RKO (cell line): Measurements from ENCODE around the gene SHISA6.

Experiments
- DNase-seq: peaks from one replicate; pipeline ENCODE4 v3.0.0-alpha.2; 2016; ENCODE audit warnings: low spot score

The SHISA6 gene

DNA sequence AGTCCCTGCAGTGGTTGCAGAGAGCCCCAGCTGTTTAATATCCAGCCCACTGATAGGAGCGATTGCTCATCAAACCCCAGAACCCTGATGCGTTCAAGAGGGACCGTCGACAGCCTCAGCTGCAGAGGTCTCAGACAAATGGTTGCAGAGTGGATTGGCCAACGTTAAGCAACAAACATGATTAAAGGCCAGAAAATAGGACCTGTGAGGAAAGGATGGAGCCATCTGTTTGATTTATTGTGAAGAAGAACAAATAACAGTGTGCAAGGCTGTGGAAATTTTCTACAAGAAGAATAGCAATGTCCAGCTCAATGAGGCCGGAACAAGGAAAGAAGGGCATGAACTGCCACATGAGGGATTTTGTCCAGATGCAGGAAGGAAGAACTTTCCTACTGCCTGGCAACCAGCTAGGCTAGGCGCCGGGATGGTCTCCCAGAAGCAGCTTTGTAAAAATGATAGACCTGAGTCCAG, 218.9 kb downstream of the SHISA6 start:
- no peak for DNase-seq

DNA sequence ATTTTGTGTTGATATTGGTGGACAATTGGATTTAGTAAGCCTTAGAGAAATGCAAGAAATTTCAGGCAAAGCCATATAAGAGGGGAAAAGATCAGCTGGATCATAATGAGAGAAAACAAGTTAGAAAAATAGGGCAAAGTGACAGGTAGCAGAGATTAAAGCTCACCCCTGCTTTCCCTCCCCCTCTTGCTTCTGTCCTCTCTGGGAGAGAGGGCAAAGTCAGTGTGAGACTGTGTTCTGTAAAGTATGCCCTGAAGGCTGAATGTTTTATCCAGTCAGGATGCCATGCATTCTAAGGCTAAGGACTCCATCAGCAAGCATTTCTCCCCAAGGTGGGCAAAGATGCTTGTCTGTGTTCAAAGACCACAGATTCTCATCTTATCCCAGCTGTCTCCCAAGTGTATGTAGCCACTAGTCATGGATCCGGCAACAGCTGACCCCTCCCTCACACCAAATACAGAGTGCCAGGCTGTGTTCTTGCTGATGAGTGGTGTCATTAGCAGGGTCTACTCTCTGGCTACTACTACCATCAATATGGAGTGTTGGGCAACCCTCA, 221.1 kb downstream of the SHISA6 start:
- DNase-seq, result no peak

DNA sequence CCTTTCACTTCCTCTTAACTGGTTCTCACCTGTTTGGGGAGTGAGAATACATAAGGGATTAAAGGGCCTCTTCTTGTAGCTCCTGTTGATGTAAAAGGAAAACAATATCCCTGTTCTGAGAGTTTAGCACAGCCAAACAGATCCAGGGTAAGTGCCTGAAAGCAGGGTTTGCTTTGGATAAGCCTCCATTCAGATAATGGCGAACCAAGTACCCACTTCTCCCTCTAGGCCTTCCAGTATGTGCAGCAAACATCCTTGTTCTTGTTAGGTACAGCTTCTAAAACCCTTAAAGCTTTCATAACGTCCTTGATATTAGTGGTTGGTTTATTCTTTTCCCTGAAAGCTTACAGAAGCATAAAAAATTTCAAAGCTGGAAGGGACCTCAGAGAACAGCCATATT, 226.6 kb downstream of the SHISA6 start:
- no peak for DNase-seq

DNA sequence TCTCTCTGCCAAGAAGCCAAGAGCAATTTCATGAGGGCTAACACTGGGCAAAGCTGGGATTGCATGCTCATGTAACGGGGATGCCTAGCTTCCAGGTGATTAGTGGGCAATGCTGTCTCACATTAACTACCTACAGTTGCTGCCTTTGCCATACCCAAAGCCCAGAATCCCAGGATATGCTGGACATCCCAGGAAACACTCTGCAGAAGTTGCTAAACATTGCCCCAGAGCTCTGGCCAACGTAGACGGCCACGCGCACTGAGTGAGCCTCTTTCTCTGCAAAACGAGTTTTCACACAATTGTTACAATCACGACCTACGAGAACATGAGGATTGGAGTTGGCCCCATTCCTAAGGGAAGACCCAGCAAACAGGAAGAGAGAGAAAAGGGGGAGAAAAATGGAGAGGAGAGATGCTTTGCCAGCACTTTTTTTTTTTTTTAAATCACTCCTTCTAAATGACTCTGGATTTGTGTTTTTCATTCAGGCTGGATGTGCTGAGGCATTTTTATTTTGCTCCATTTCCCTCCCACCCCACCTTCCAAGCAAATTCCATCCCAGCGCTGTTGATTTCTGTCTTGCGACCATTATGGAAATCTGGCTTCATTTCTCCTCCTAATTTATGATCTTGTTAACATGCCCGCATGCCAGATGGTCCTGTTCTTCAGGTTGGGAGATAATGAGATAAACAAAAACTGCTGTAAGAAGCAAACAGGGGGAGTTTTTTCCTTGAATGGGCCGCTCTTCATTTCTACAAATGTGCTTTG, 244.5 kb downstream of the SHISA6 start:
- no peak for DNase-seq

DNA sequence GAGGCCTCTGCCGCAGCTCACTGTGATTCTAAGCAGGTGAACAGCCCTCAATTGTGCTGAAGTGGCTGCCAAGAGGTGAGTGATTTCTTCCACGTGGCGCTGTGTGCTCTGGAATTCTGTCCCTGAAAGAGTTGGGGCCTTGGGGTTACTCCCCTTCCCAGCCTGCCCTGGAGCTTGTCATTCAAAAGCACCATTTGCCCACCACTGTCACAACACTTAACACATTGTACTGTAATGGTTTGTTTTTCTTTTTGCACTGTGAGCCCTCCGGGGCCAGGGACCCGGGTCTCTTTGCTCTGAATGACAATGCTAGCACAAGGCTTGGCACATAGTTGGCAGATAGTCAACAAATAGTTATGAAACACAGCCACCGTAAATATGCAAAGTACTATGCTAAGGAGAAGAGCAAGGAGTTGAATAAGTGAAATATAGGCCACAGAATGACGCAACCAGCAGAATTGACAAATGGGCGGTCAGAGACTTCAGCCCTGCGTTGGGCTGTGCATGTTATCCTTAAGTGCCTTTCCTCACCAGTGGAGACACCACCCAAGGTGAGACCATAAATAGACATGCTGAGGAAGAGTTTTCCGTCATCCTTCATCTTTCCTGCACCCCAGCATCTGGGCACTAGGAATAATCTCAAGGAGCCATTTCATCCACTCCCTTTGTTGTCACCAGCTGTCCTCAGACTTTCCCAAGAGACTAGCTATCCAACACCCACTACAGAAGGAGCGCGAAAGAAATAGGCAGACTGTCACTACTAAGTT, 245.3 kb downstream of the SHISA6 start:
- DNase-seq, result no peak

DNA sequence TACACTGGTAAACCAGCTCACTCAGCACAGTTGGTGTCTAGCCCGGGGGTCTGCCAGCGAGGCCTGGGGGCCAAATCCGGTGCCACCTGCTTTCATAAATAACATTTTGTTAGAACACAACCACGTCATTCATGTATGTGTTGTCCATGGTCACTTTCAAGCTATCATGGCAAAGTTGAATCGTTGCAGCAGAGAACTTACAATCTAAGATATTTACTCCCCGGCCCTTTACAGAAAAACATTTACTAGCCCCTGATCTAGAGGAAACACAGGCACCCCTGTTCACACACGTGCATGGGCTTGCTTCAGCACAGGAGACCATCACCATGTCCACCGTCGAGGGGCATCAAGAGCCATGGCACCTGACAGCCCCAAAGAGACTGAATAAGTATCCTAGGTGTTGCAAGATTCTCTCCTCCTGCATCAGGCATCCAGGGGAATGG, 245.9 kb downstream of the SHISA6 start:
- DNase-seq, result no peak

DNA sequence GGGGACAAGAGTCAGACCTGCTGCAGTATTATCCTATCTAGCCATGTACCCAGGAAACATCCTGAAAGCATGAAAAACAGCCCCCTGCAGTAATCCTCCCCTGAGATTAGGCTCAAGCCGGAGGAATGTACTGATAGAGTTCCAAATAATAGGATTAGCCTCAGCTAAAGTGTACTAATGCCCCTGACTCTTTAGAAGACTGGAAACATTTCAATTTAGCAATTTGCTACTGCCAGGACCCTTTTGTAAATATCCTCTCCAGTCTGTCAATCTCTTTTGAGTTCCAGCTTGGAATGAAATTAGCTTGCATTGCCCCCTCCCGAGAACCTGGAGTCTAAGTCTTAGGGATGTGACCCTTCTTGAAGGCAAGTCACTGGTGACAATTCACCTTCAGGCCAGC, 246.5 kb downstream of the SHISA6 start:
- no peak for DNase-seq

DNA sequence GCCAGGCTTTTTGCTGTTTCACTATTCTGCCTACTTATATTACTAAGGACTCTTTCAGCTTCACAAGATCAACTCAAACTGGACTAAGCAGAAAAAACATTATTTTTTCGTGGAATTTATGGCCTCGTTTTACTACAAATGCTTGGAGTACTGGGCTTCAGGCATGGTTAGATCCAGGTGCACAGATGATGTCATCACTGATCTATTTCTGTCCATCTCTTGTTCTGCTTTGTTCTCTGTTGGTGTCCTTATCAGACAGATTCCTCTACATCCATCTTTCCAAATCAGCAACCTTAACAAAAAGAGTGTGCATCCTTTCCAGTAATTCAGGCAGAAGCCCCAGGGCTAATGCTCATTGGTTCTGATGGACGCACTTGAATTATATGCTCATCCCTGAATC, 247.4 kb downstream of the SHISA6 start:
- DNase-seq, result no peak

DNA sequence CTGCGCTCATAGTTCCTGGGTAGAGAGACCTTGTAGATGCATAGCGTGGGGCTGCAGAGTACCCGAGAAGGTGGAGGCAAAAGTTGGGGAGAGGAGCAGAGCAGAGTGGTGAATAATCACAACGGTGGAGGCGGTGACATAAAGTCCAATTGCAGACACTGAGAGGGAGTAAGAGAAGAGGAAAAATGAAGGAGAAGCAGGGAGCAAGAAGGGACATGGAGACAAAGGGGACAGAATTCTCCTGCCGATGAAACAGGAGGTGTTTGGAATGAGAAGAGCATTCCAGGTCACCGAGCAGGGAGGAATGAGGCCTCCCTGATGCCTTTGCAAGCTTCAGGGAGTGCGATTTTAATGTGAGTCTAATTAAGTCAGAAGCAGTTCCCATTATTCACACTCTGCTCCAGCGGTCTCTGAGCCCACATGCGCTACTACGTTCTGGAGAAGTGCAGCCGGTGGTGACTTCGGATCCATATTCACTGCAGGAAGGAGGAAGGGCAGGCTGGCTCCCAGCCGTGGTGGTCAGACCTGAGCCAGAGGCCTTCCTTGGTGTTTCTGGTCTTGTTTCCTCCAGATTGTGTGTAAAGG, 249.2 kb downstream of the SHISA6 start:
- DNase-seq, result no peak

DNA sequence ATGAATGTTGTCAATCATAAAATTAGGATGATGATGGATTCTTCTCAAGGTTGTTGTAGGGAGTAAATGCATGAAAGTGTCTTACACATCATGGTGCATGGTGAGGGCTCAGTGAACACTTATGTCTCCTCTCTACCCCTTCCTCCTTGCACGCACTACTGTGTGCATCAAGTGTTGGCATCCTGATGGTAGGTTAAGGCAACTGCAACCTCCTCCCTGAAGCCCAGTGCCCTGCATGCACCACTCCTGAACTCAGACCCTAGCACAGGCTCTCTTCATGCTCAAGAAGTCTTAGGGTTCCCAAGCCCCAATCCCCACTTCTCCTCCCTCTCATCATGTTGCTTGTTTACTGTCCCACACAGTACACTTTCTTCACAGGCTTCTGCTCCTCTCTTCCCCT, 251.5 kb downstream of the SHISA6 start:
- DNase-seq, result no peak

DNA sequence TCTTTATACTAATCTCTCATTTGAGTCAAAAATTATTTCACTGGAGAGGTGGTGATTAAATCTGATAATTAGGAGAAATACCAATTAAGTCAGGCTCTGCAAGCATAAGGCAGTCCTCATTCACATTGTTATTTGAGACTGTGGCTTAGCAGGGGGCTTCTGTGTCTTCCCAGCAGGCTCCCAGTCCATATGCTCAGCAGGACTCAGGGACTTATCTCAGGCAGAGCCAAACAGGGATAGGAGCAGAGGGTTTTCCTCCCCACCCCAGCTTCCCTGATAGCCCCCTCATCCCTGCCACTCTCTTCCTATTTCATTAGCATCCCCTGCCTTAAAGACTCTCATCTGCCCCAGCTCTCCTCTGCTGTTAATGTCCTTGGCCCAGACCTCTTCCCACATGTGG, 252.9 kb downstream of the SHISA6 start:
- DNase-seq, result no peak

DNA sequence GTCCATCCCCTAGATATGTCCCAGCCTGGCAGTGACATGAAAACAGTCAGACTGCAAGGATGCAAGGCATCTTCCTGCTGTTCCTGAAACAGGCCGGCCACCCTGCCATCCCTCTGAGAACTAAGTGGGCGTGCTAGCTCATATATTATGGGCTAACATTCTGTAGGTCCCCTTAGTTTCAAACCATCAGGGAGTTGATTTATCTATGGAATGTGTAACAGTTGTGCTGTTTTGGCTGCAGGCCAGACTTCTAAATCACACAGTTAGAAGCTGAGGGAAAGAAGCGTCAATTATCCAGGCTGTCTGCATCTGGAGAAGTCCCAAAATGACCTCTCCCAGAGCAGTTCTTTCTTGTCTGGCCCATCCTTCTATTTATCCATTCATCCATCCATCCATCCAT, 254.6 kb downstream of the SHISA6 start:
- DNase-seq, result no peak

DNA sequence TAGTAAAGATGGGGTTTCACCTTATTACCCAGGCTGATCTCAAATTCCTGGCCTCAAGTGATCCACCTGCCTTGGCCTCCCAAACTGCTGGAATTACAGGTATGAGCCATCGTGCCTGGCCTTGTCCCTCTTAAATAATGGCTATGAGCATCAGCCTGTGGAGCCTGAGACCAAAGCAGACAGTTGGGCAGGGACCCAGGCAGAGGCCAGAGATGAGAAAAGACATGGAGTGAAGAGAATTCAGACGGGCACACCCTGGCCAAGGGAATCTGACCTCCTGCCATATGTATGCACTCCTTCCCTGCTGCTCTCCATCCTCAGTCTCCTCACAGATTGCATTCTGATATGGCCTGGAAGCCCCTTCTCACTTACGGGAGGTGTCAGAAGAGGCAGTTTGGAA, 258.9 kb downstream of the SHISA6 start:
- DNase-seq, result no peak

DNA sequence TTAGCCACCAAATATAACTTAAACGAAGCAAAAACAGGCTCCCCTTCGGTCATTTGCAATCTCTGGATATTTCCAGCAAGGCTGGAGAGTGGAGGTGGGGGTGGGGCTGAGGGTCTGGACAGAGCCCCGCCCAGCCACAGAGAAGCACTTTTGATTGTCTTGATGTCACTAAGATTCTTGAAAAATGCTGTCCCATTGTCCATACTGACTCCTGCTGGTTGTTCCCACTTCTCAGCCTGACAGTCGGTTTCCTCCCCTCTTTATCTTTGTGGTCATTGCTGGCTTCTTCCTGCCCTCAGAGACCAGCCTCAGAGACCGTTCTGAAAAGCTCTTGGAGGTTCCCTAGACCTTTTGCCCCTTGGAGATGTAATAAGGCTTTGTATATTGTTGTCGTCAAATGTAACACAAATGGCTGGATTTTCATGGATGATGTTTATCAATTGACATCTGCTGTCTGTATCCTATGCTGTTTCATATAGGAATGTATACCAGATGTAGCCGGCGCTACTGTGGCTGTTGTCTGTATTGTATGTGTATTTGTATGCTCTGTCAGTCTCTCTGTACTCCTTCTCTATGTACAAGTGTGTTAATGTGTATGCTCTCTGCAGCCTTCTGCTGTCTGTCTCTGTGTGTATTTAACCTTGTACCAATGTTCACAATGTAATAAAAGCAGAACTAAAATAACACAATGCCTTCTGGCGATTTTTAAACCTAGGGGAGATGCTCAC, 262.5 kb downstream of the SHISA6 start:
- no peak for DNase-seq

DNA sequence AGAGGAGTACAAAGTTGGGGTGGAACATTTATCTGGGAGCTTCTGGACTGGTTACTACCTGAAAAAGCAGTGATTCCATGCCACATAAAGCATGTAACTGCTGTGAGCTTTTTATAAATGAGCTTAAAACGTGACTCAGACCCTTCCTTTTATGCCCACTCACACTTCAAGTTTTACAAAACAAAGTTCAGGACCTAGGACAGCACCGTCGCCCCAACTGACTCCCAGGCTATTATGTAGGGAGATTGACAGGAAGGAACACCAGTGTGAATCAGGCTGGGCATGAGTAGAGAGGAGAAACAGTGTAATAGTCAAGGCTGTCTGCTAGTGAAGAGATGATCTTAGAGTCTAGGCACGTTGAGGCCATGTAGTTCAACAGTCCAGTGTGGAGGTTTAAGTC, 265.6 kb downstream of the SHISA6 start:
- DNase-seq, result peak; percentile 84

DNA sequence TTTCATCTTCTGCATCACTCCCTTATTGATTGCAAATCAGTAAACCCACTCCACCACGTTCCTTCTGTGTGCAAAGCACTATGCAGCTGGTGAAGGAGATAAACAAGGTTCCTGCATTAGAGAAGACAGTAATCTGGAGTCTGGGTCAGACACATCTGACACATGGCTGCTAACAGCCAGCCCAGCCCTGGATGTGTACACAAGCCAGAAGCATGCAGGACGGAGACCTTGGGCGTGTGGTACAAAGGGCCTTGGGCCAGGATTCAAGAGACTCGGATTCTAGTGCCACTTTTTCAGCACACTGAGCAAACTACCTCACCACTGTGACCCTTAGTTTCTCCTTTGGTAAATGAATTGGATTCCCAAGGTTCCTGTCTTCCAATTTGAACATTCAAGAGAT, 270.7 kb downstream of the SHISA6 start:
- no peak for DNase-seq

DNA sequence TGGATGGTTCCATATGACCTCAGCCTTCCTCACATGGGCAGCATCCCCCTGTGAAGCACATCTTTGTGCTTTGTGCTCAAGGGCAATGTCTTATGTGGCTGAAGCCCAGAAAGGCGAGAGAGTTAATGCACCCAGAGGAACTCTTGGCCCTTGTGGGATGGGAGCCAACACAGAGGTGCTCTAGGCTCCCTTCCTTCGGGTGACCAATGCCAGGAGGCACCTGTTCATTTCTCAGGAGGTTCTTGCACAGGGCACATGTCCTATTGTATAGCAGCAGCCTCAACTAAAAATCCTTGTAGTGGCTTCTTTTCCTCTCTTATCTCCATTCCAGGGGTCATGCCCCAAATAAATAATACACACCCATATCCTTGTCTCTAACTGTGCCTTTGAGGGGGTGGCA, 273.6 kb downstream of the SHISA6 start:
- no peak for DNase-seq

DNA sequence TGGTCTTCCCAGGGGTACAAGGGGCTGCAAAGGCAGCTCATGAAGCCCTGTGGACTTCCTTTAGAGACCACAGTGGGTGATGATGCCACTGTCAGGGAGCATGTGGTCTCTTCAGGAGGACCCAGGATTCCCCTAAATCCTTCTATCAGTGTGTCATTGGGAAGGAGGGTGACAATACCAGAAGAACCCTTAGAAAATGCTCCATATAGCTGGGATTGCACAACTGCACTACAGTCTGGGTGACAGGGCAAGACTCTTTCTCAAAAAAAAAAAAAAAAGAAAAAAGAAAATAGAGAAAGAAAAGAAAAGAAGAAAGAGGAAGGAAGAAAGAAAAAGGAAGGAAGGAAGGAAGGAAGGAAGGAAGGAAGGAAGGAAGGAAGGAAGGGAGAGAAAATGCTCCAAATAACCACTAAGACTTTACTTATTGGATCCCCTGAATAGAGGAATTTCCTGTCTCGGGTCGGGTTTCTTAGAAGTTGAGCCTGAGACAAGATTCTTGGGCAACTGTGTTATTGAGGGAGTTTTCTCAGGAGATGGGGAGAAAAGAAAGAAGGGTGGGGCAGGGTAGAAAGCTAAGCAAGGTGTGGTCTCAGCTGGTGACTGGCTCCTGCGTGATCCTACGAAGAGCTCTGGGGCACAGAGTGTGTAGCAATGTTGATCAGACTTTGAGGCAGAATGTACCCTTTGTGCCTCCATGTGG, 274.1 kb downstream of the SHISA6 start:
- no peak for DNase-seq

DNA sequence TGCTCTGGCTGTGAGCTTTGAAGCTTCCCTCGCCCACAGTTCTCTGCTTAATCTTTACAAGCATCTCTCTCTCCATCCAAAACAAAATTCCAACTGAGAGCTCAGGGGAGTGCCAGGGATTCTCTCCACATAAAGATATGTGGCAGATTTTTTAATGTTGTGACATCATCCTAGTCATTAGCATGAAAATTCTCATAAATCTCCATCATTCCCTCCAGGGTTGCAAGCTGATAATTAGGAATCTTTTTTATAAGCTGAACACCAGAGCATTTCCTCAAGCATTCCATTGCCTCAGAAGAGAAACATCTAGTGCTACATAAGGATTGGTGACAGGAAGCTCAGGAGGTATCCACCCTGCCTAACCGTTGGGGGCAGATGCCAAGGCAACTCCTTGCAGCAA, 274.9 kb downstream of the SHISA6 start:
- DNase-seq, result no peak

DNA sequence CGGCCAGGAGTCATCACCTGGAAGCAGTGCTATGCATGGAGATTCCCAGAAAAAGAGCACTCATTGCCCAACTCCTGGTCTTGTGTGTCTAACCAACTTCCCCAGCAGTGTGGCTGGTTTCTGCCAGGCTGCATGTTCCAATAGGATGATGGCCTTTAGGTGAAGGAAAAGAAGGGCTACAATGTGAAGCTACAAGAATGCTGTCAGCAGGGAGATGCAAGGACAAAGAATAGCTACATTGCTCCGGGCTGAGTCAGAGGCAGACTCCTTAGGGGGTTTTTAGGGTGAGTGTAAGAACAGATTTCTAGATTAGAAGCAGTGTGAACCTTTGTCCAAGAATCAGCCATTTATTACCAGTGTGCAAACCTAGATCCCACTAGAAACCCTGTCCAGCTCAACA, 294.2 kb downstream of the SHISA6 start:
- DNase-seq, result no peak

DNA sequence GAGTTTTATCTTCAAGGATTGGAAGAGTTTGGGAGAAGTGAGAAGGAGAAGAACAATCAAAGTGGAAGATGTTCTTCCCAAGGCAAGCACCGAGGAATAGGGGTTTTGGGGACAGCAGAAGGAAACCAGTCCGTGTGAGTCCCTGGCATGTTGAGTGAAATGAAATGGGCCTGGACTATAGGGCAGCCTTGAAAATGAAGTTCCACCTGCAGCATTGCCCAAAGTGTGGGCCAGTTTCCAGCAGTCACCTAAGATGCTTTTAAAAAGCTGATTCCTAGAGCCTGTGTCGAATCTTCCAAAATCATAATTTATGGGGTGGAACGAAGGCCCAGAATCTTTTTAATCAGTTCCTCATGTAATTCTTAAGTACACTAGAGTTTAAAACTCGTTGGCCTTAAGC, 297.4 kb downstream of the SHISA6 start:
- no peak for DNase-seq

DNA sequence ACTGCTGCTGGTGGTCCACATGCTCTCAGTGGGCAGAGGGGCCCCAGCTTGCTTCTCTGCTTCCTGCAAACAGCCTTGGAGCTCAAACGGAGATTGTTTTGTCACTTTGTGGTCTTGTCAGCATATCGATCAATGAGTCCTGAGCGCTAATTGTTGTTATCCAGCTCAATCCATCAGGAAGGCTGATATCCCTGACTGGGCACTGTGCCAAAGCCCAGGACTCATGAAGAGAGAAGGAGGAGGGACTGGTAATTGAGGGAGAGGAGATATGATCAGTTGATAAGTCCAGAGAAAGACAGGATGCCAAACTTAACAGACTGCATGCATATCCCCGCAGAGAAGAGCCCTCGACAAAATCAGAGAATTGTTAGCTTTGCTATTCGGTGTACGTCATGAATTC, 298.6 kb downstream of the SHISA6 start:
- no peak for DNase-seq
